ENCODE measurements around the gene NXPE3. TPM values are rescaled to one million over a fixed set of nuclear protein-coding genes. Genes with fewer than 3 reads are reported as not detected.

Gene NXPE3
- total RNA-seq, 2 experiments from 2014 or later: 19.9 to 22.5 TPM

GRCh38 chr3:101829874-101830273 lies 50.9 kb downstream of the NXPE3 start:
- DNase-seq: no peak
- peaks cover 1% of the 10 kb centered on the region for H3K9me3 Mint-ChIP-seq
- H3K27ac Mint-ChIP-seq: peak overlapping the region; percentile 97
- peak overlapping the region; percentile 93 for H3K4me3 Mint-ChIP-seq
- no peaks in the 10 kb centered on the region for H3K27me3 Mint-ChIP-seq
- H3K36me3 Mint-ChIP-seq: peaks cover 66% of the 10 kb centered on the region
- peaks cover 79% of the 10 kb centered on the region for H3K4me1 Mint-ChIP-seq

- Mint-ChIP-seq H3K4me1 (peaks cover 81% of the 10 kb centered on the region), H3K27me3 (no peaks in the 10 kb centered on the region), H3K27ac (peak overlapping the region; percentile 62), H3K36me3 (peaks cover 79% of the 10 kb centered on the region), H3K9me3 (no peaks in the 10 kb centered on the region), H3K4me3 (peak overlapping the region; percentile 12)
- DNase-seq: no peak
Observed at GRCh38 chr3:101833446-101833974, 54.5 kb downstream of the NXPE3 start.

GRCh38 chr3:101835676-101836075 lies 56.7 kb downstream of the NXPE3 start:
- Mint-ChIP-seq H3K4me1 (peaks cover 66% of the 10 kb centered on the region), H3K27ac (no peak overlapping the region), H3K9me3 (no peaks in the 10 kb centered on the region), H3K36me3 (peaks cover 71% of the 10 kb centered on the region), H3K27me3 (no peaks in the 10 kb centered on the region), H3K4me3 (no peak overlapping the region)
- DNase-seq: no peak

GRCh38 chr3:101836160-101836559 lies 57.1 kb downstream of the NXPE3 start:
- H3K4me3 Mint-ChIP-seq: no peak overlapping the region
- H3K36me3 Mint-ChIP-seq: peaks cover 71% of the 10 kb centered on the region
- no peak overlapping the region for H3K27ac Mint-ChIP-seq
- DNase-seq: no peak
- no peaks in the 10 kb centered on the region for H3K9me3 Mint-ChIP-seq
- H3K4me1 Mint-ChIP-seq: peaks cover 64% of the 10 kb centered on the region
- no peaks in the 10 kb centered on the region for H3K27me3 Mint-ChIP-seq

GRCh38 chr3:101836652-101837598 lies 57.9 kb downstream of the NXPE3 start:
- Mint-ChIP-seq H3K9me3 (peaks cover under 1% of the 10 kb centered on the region), H3K36me3 (peaks cover 69% of the 10 kb centered on the region), H3K4me3 (no peak overlapping the region), H3K4me1 (peaks cover 57% of the 10 kb centered on the region), H3K27me3 (no peaks in the 10 kb centered on the region), H3K27ac (no peak overlapping the region)
- no peak for DNase-seq

GRCh38 chr3:101838691-101839090 lies 59.7 kb downstream of the NXPE3 start:
- H3K27ac Mint-ChIP-seq: no peak overlapping the region
- H3K27me3 Mint-ChIP-seq: no peaks in the 10 kb centered on the region
- H3K36me3 Mint-ChIP-seq: peaks cover 65% of the 10 kb centered on the region
- DNase-seq: no peak
- H3K9me3 Mint-ChIP-seq: peaks cover 6% of the 10 kb centered on the region
- H3K4me3 Mint-ChIP-seq: no peak overlapping the region
- H3K4me1 Mint-ChIP-seq: peaks cover 43% of the 10 kb centered on the region

- H3K36me3 Mint-ChIP-seq: peaks cover 60% of the 10 kb centered on the region
- H3K27ac Mint-ChIP-seq: no peak overlapping the region
- H3K27me3 Mint-ChIP-seq: no peaks in the 10 kb centered on the region
- H3K4me1 Mint-ChIP-seq: peaks cover 31% of the 10 kb centered on the region
- H3K4me3 Mint-ChIP-seq: no peak overlapping the region
- peaks cover 6% of the 10 kb centered on the region for H3K9me3 Mint-ChIP-seq
- no peak for DNase-seq
Observed at GRCh38 chr3:101840066-101840465, 61.1 kb downstream of the NXPE3 start.

- no peak overlapping the region for H3K27ac Mint-ChIP-seq
- peaks cover 13% of the 10 kb centered on the region for H3K4me1 Mint-ChIP-seq
- H3K9me3 Mint-ChIP-seq: peaks cover 6% of the 10 kb centered on the region
- H3K36me3 Mint-ChIP-seq: peaks cover 53% of the 10 kb centered on the region
- no peak for DNase-seq
- H3K27me3 Mint-ChIP-seq: no peaks in the 10 kb centered on the region
- no peak overlapping the region for H3K4me3 Mint-ChIP-seq
Observed at GRCh38 chr3:101842245-101842934, 63.4 kb downstream of the NXPE3 start.

- no peak overlapping the region for H3K27ac Mint-ChIP-seq
- H3K9me3 Mint-ChIP-seq: peaks cover 6% of the 10 kb centered on the region
- peaks cover 50% of the 10 kb centered on the region for H3K36me3 Mint-ChIP-seq
- no peak overlapping the region for H3K4me3 Mint-ChIP-seq
- H3K4me1 Mint-ChIP-seq: peaks cover 14% of the 10 kb centered on the region
- no peak for DNase-seq
- no peaks in the 10 kb centered on the region for H3K27me3 Mint-ChIP-seq
Observed at GRCh38 chr3:101842935-101843330, 63.9 kb downstream of the NXPE3 start.

GRCh38 chr3:101845425-101845824 lies 66.4 kb downstream of the NXPE3 start:
- H3K36me3 Mint-ChIP-seq: peaks cover 54% of the 10 kb centered on the region
- H3K4me1 Mint-ChIP-seq: peaks cover 20% of the 10 kb centered on the region
- H3K9me3 Mint-ChIP-seq: peaks cover 6% of the 10 kb centered on the region
- no peaks in the 10 kb centered on the region for H3K27me3 Mint-ChIP-seq
- no peak overlapping the region for H3K4me3 Mint-ChIP-seq
- H3K27ac Mint-ChIP-seq: no peak overlapping the region
- no peak for DNase-seq

GRCh38 chr3:101846709-101847108 lies 67.7 kb downstream of the NXPE3 start:
- H3K4me1 Mint-ChIP-seq: peaks cover 19% of the 10 kb centered on the region

GRCh38 chr3:101847328-101847727 lies 68.3 kb downstream of the NXPE3 start:
- H3K4me1 Mint-ChIP-seq: peaks cover 26% of the 10 kb centered on the region
- no peak overlapping the region for H3K27ac Mint-ChIP-seq
- H3K4me3 Mint-ChIP-seq: no peak overlapping the region
- no peaks in the 10 kb centered on the region for H3K27me3 Mint-ChIP-seq
- peaks cover 5% of the 10 kb centered on the region for H3K9me3 Mint-ChIP-seq
- DNase-seq: no peak
- H3K36me3 Mint-ChIP-seq: peaks cover 59% of the 10 kb centered on the region

More at GRCh38 chr3:101846709-101847108, 67.7 kb downstream of the NXPE3 start:
- Mint-ChIP-seq H3K4me3 (no peak overlapping the region), H3K27ac (no peak overlapping the region), H3K36me3 (peaks cover 57% of the 10 kb centered on the region), H3K27me3 (no peaks in the 10 kb centered on the region), H3K9me3 (peaks cover 6% of the 10 kb centered on the region)
- no peak for DNase-seq

- Mint-ChIP-seq H3K4me3 (peak overlapping the region; percentile 44), H3K27me3 (no peaks in the 10 kb centered on the region), H3K9me3 (peaks cover 3% of the 10 kb centered on the region), H3K36me3 (peaks cover 61% of the 10 kb centered on the region), H3K4me1 (peaks cover 35% of the 10 kb centered on the region), H3K27ac (peak overlapping the region; percentile 83)
- DNase-seq: no peak
Observed at GRCh38 chr3:101848326-101848725, 69.3 kb downstream of the NXPE3 start.

- Mint-ChIP-seq H3K4me3 (peak within 1 kb of the TSS; percentile 93), H3K9me3 (peaks cover 3% of the 10 kb centered on the region), H3K36me3 (peaks cover 68% of the 10 kb centered on the region), H3K27me3 (no peaks in the 10 kb centered on the region), H3K27ac (peak within 1 kb of the TSS; percentile 98), H3K4me1 (peaks cover 40% of the 10 kb centered on the region)
- peak; percentile 94 for DNase-seq
Observed at GRCh38 chr3:101848754-101849713, 70.0 kb downstream of the NXPE3 start, which contains the start of gene NFKBIZ. TSS of gene NFKBIZ (plus strand) at chr3:101849514. CDS start at chr3:101849629, 115 bp downstream.

Measured in activated naive CD8-positive, alpha-beta T cell treated with anti-CD3 and anti-CD28 coated beads for 36 hours (primary cell).